Tibial nerve (tissue), 3 donors: ENCODE data around the gene HCN1.

Experiments
- CTCF ChIP-seq, 5 experiments: fragments of 200-600 bp in 3 of 5; fragments of 450-650 bp in 2 of 5; sonication (generic) in 3 of 5; IDR thresholded peaks; one replicate each; pipeline ENCODE4 v1.5.1; 2016 to 2019; ENCODE audit warnings: antibody characterized with exemption in 5 of 5, mild to moderate bottlenecking in 3 of 5, moderate library complexity in 2 of 5
- POLR2A ChIP-seq, 2 donors: fragments of 450-650 bp; IDR thresholded peaks; one replicate each; pipeline ENCODE4 v1.6.1; 2017; ENCODE audit warnings: antibody characterized with exemption in 2 of 2, mild to moderate bottlenecking in 2 of 2, moderate library complexity in 2 of 2

GRCh38 chr5:45484781-45485180, 211.4 kb downstream of the HCN1 start:
- no peak for TF ChIP-seq CTCF (IDR thresholded peaks at IDR 0.05)
- no peak for TF ChIP-seq POLR2A (IDR thresholded peaks at IDR 0.05)
